KMS-11 (cell line): ENCODE measurements around the gene IQGAP1.

Experiments used
- H2AFZ ChIP-seq: fragments of 200-600 bp; sonication (generic); 2 replicates; pipeline ENCODE4 v1.6.1; 2016; ENCODE audit warnings: antibody characterized with exemption, mixed run types, low read depth
- H3K27ac ChIP-seq: fragments of 200-600 bp; sonication (generic); 2 replicates; pipeline ENCODE4 v1.6.1; 2016; ENCODE audit warnings: mild to moderate bottlenecking, mixed run types
- H3K27me3 ChIP-seq: fragments of 200-600 bp; sonication (generic); 2 replicates; pipeline ENCODE4 v1.6.1; 2017; ENCODE audit warnings: mild to moderate bottlenecking, low read depth, mixed run types, moderate library complexity; ENCODE audit not compliant: insufficient read depth
- H3K36me3 ChIP-seq: fragments of 200-600 bp; sonication (generic); 2 replicates; pipeline ENCODE4 v1.6.1; 2017; ENCODE audit warnings: mild to moderate bottlenecking, mixed run types; ENCODE audit not compliant: insufficient read depth
- H3K4me1 ChIP-seq: fragments of 200-600 bp; sonication (generic); 2 replicates; pipeline ENCODE4 v1.6.1; 2016; ENCODE audit warnings: mild to moderate bottlenecking, low read depth, mixed run types; ENCODE audit not compliant: poor library complexity, severe bottlenecking
- H3K4me2 ChIP-seq: fragments of 200-600 bp; sonication (generic); 2 replicates; pipeline ENCODE4 v1.7.0; 2016; ENCODE audit warnings: mild to moderate bottlenecking, mixed run types
- H3K4me3 ChIP-seq: fragments of 200-600 bp; sonication (generic); IDR thresholded peaks from 2 replicates; pipeline ENCODE4 v1.6.1; 2017; ENCODE audit warnings: low read depth, low read length, mixed read lengths; ENCODE audit not compliant: insufficient read depth
- H3K79me2 ChIP-seq: fragments of 200-600 bp; sonication (generic); 2 replicates; pipeline ENCODE4 v1.6.1; 2016; ENCODE audit warnings: low read depth, mixed run types; ENCODE audit not compliant: insufficient read depth
- H3K9ac ChIP-seq: fragments of 200-600 bp; sonication (generic); 2 replicates; pipeline ENCODE4 v1.6.1; 2016; ENCODE audit warnings: mild to moderate bottlenecking, mixed run types
- H4K20me1 ChIP-seq: fragments of 200-600 bp; sonication (generic); 2 replicates; pipeline ENCODE4 v1.6.1; 2016; ENCODE audit warnings: mild to moderate bottlenecking, mixed run types; ENCODE audit not compliant: insufficient read depth
- TF ChIP-seq, protein P1 (sequence below): fragments of 200-600 bp; sonication (generic); conservative IDR thresholded peaks from 2 replicates; pipeline ENCODE4 v1.6.1; 2017; ENCODE audit warnings: low read depth, mild to moderate bottlenecking, antibody characterized with exemption, low read length, moderate library complexity, mixed read lengths

The IQGAP1 gene

DNA sequence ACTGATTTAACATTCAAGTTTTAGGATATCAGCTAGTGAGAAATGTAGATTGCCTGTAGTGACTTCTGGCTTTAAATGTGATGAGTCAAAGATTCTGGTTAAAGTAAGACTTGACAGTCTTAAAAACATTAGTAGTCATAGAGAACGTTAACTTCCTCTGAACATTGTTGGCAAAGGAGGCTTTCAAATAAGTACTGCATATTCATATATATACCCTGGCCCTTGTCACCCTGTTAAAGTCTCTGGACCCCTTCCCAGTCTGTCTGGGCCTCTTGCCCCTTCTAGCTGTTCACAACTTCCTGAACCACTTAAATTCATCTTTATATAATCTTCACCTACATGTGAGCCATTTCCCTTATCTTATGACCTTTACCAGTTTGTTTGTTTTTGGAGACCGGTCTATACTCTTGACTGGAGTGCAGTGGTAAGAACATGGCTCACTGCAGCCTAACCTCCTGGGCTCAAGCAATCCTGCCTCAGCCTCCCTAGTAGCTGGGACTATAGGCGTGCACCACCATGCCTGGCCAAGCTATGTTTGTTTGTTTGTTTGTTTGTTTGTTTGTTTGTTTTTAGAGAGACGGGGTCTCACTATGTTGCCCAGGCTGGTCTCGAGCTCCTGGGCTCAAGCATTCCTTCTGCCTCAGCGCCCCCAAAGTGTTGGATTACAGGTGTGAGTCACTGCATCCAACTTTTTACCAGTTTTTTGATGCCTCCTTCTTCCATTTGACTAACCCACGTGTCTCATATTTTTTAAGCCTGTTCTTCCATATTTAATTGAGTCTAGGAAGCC lies 77.3 kb downstream of the IQGAP1 start:
- Histone ChIP-seq H2AFZ (no peak overlapping the region), H3K36me3 (0 out of 2 replicates have a peak, but pooled peaks cover 3% of the 10 kb centered on the region), H3K4me3 (no peak overlapping the region), H3K27me3 (no peaks in the 10 kb centered on the region), H3K79me2 (no peaks in the 10 kb centered on the region), H3K4me1 (peaks cover 26% of the 10 kb centered on the region), H3K27ac (no peak overlapping the region), H3K9ac (no peak overlapping the region), H4K20me1 (no peaks in the 10 kb centered on the region), H3K4me2 (no peak overlapping the region)
- TF ChIP-seq, protein P1, sequence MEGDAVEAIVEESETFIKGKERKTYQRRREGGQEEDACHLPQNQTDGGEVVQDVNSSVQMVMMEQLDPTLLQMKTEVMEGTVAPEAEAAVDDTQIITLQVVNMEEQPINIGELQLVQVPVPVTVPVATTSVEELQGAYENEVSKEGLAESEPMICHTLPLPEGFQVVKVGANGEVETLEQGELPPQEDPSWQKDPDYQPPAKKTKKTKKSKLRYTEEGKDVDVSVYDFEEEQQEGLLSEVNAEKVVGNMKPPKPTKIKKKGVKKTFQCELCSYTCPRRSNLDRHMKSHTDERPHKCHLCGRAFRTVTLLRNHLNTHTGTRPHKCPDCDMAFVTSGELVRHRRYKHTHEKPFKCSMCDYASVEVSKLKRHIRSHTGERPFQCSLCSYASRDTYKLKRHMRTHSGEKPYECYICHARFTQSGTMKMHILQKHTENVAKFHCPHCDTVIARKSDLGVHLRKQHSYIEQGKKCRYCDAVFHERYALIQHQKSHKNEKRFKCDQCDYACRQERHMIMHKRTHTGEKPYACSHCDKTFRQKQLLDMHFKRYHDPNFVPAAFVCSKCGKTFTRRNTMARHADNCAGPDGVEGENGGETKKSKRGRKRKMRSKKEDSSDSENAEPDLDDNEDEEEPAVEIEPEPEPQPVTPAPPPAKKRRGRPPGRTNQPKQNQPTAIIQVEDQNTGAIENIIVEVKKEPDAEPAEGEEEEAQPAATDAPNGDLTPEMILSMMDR, result no peak

DNA sequence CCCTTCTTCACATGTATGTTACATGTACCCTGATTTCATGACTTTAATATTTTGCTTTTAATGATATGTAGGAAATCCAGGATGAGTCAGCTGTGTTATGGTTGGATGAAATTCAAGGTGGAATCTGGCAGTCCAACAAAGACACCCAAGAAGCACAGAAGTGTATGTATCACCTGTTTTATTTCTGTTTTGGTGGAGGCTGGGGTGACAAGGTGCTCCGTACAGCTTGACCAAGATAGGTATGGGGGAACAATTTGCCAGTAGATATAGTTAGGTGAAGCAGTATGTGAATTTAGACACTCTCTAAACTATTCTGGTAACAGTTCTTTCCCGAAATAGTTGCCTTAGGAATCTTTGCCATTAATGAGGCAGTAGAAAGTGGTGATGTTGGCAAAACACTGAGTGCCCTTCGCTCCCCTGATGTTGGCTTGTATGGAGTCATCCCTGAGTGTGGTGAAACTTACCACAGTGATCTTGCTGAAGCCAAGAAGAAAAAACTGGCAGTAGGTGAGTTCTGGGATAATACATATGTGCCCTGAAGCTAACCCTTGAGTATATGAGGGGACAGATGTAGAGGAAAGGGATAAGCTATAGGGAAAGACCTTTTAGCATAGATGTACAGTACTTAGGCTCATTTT lies 78.0 kb downstream of the IQGAP1 start:
- H3K36me3 ChIP-seq, result 0 out of 2 replicates have a peak, but pooled peaks cover 3% of the 10 kb centered on the region
- no peak overlapping the region for H3K9ac ChIP-seq
- TF ChIP-seq, protein P1, result no peak
- no peaks in the 10 kb centered on the region for H3K79me2 ChIP-seq
- H3K27ac ChIP-seq, result no peak overlapping the region
- H3K27me3 ChIP-seq, result no peaks in the 10 kb centered on the region
- H3K4me1 ChIP-seq, result peaks cover 26% of the 10 kb centered on the region
- H3K4me2 ChIP-seq, result no peak overlapping the region
- no peaks in the 10 kb centered on the region for H4K20me1 ChIP-seq
- H2AFZ ChIP-seq, result no peak overlapping the region
- no peak overlapping the region for H3K4me3 ChIP-seq

DNA sequence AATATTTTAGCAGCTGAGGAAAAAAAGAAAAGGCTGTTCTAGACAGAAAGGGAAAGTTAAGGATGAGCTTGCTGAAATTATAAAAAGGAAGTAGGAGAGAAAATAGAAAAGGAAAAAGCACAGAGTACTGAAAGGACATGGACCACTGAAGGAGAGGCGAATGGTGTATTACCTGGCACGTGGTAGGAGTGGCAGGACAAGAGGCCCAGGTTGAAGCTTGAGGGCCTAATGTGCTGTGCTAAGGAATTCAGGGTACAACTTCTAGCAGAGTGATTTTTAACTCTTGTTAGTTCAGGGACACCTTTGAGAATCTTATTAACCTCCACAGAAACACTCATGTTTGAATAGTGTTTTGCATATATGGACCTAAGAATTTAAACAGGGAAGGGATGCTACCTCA lies 81.7 kb downstream of the IQGAP1 start:
- Histone ChIP-seq H3K4me2 (no peak overlapping the region), H2AFZ (no peak overlapping the region), H3K4me3 (no peak overlapping the region), H3K79me2 (no peaks in the 10 kb centered on the region), H3K27ac (no peak overlapping the region), H3K4me1 (no peaks in the 10 kb centered on the region), H3K36me3 (0 out of 2 replicates have a peak, but pooled peaks cover 3% of the 10 kb centered on the region), H4K20me1 (no peaks in the 10 kb centered on the region), H3K9ac (no peak overlapping the region), H3K27me3 (no peaks in the 10 kb centered on the region)
- TF ChIP-seq, protein P1, result no peak

DNA sequence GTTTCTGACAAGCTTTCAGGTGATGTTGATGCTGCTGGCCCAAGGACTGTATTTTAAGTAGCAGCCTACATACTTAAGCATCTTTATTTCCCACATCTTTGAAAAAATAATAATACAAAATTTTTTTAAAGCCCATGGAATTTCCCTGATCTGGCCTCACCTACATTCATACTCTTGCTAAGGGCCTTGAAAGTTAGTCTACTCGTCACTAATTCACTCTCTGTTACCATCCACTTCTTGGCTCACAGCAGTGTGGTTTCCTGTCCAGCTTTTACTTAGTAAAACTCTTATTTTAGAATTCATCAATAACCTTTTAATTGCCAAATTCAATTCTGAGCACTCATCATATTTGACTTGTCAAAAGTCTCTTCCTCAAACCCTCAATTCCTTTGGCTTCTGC lies 82.4 kb downstream of the IQGAP1 start:
- Histone ChIP-seq H4K20me1 (no peaks in the 10 kb centered on the region), H2AFZ (no peak overlapping the region), H3K4me1 (no peaks in the 10 kb centered on the region), H3K4me2 (no peak overlapping the region), H3K4me3 (no peak overlapping the region), H3K36me3 (0 out of 2 replicates have a peak, but pooled peaks cover 3% of the 10 kb centered on the region), H3K27ac (no peak overlapping the region), H3K79me2 (no peaks in the 10 kb centered on the region), H3K27me3 (no peaks in the 10 kb centered on the region), H3K9ac (no peak overlapping the region)
- TF ChIP-seq, protein P1, result no peak
